H9 (cell line): Measurements from ENCODE around the gene ERICH2. TPM values are rescaled to one million over a fixed set of nuclear protein-coding genes. Genes with fewer than 3 reads are reported as not detected.

Experiments
- DNase-seq: peaks from one replicate; pipeline ENCODE4 v3.0.0-alpha.2; 2017
- H2AFZ ChIP-seq: one replicate; pipeline ENCODE4 v1.6.1; 2013; ENCODE audit warnings: mild to moderate bottlenecking, low read length, control low read depth, moderate library complexity
- H2AK5ac ChIP-seq: 2 replicates; pipeline ENCODE4 v1.6.1; 2013; ENCODE audit warnings: low read length, control low read depth, mixed read lengths; ENCODE audit not compliant: insufficient read length
- H2BK120ac ChIP-seq: one replicate; pipeline ENCODE4 v1.6.1; 2013; ENCODE audit warnings: low read depth, mild to moderate bottlenecking, low read length, control low read depth, inconsistent platforms; ENCODE audit not compliant: poor library complexity, severe bottlenecking
- H2BK12ac ChIP-seq: 2 replicates; pipeline ENCODE4 v1.6.1; 2013; ENCODE audit warnings: low read length, control low read depth, mixed read lengths, low read depth; ENCODE audit not compliant: insufficient read length
- H2BK15ac ChIP-seq: 2 replicates; pipeline ENCODE4 v1.6.1; 2013; ENCODE audit warnings: low read depth, low read length, control low read depth
- H2BK20ac ChIP-seq: one replicate; pipeline ENCODE4 v1.6.1; 2013; ENCODE audit warnings: low read depth, mild to moderate bottlenecking, low read length, control low read depth, inconsistent platforms; ENCODE audit not compliant: poor library complexity, severe bottlenecking
- H2BK5ac ChIP-seq: 2 replicates; pipeline ENCODE4 v1.6.1; 2013; ENCODE audit warnings: low read length, control low read depth, mixed read lengths; ENCODE audit not compliant: insufficient read length
- H3K14ac ChIP-seq: 2 replicates; pipeline ENCODE4 v1.6.1; 2013; ENCODE audit warnings: low read length, control low read depth; ENCODE audit not compliant: insufficient read depth
- H3K18ac ChIP-seq: 2 replicates; pipeline ENCODE4 v1.6.1; 2013; ENCODE audit warnings: low read depth, mild to moderate bottlenecking, mixed read lengths, low read length, control low read depth; ENCODE audit not compliant: insufficient read length
- H3K23ac ChIP-seq: 2 replicates; pipeline ENCODE4 v1.6.1; 2013; ENCODE audit warnings: low read length, control low read depth, mixed read lengths, low read depth; ENCODE audit not compliant: insufficient read length
- H3K23me2 ChIP-seq: 2 replicates; pipeline ENCODE4 v1.6.1; 2013; ENCODE audit warnings: low read depth, mild to moderate bottlenecking, mixed read lengths, low read length, control low read depth; ENCODE audit not compliant: insufficient read length, poor library complexity, severe bottlenecking
- H3K27ac ChIP-seq: 2 replicates; pipeline ENCODE4 v1.5.1; 2013; ENCODE audit warnings: low read length, control low read depth, mixed read lengths, low read depth; ENCODE audit not compliant: insufficient read length
- H3K27me3 ChIP-seq: 2 replicates; pipeline ENCODE4 v1.6.1; 2013; ENCODE audit warnings: low read length, control low read depth, inconsistent platforms; ENCODE audit not compliant: insufficient read depth
- H3K4ac ChIP-seq: 2 replicates; pipeline ENCODE4 v1.6.1; 2013; ENCODE audit warnings: low read depth, mild to moderate bottlenecking, control low read depth, inconsistent platforms, low read length, moderate library complexity
- H3K4me1 ChIP-seq: 2 replicates; pipeline ENCODE4 v1.6.1; 2013; ENCODE audit warnings: low read length, control low read depth, inconsistent platforms; ENCODE audit not compliant: insufficient read depth
- H3K4me2 ChIP-seq: 2 replicates; pipeline ENCODE4 v1.6.1; 2013; ENCODE audit warnings: low read length, control low read depth, mixed read lengths; ENCODE audit not compliant: insufficient read length, insufficient read depth
- H3K56ac ChIP-seq: 2 replicates; pipeline ENCODE4 v1.6.1; 2013; ENCODE audit warnings: low read depth, mild to moderate bottlenecking, mixed read lengths, low read length, control low read depth; ENCODE audit not compliant: insufficient read length
- H3K79me1 ChIP-seq: 2 replicates; pipeline ENCODE4 v1.6.1; 2013; ENCODE audit warnings: low read depth, mild to moderate bottlenecking, moderate library complexity, low read length, control low read depth, inconsistent platforms; ENCODE audit not compliant: insufficient read depth, poor library complexity, severe bottlenecking
- H3K79me2 ChIP-seq: 2 replicates; pipeline ENCODE4 v1.6.1; 2013; ENCODE audit warnings: low read length, control low read depth, inconsistent platforms; ENCODE audit not compliant: insufficient read depth
- H3K9ac ChIP-seq: 2 replicates; pipeline ENCODE4 v1.6.1; 2013; ENCODE audit warnings: low read length, control low read depth, mixed read lengths; ENCODE audit not compliant: insufficient read length; ENCODE audit errors: extremely low read depth
- H3K9me3 ChIP-seq: one replicate; pipeline ENCODE4 v1.6.1; 2013; ENCODE audit warnings: low read depth, low read length, inconsistent platforms; ENCODE audit not compliant: control insufficient read depth
- H3T11ph ChIP-seq: one replicate; pipeline ENCODE4 v1.6.1; 2013; ENCODE audit warnings: mild to moderate bottlenecking, low read length, control low read depth, inconsistent platforms
- H4K20me1 ChIP-seq: one replicate; pipeline ENCODE4 v1.6.1; 2013; ENCODE audit not compliant: control insufficient read depth, insufficient read length, insufficient read depth
- H4K5ac ChIP-seq: 2 replicates; pipeline ENCODE4 v1.6.1; 2013; ENCODE audit warnings: low read depth, mild to moderate bottlenecking, mixed read lengths, low read length, control low read depth; ENCODE audit not compliant: insufficient read length
- H4K8ac ChIP-seq: replicated peaks from 2 replicates; pipeline ENCODE4 v1.6.1; 2013; ENCODE audit warnings: low read length, control low read depth, mixed read lengths, low read depth; ENCODE audit not compliant: insufficient read length
- H4K91ac ChIP-seq: 2 replicates; pipeline ENCODE4 v1.6.1; 2013; ENCODE audit warnings: low read depth, mild to moderate bottlenecking, moderate library complexity, mixed read lengths, low read length, control low read depth; ENCODE audit not compliant: insufficient read length
- H3K27ac Mint-ChIP-seq, 3 experiments: 2 replicates in 2 of 3; 3 replicates in 1 of 3; pipeline ENCODE4 v1.8.0; 2020 to 2021; ENCODE audit warnings: mixed read lengths in 3 of 3, mild to moderate bottlenecking in 1 of 3, moderate library complexity in 1 of 3
- H3K27me3 Mint-ChIP-seq: 2 replicates; pipeline ENCODE4 v1.8.0; 2021; ENCODE audit warnings: low read depth, mild to moderate bottlenecking, moderate library complexity, mixed read lengths
- H3K36me3 Mint-ChIP-seq, 3 experiments: 2 replicates in 2 of 3; 3 replicates in 1 of 3; pipeline ENCODE4 v1.8.0; 2020 to 2021; ENCODE audit warnings: low read depth in 3 of 3, mixed read lengths in 3 of 3; ENCODE audit not compliant: insufficient read depth in 1 of 3
- H3K4me1 Mint-ChIP-seq, 2 experiments: 2 replicates each; pipeline ENCODE4 v1.8.0; 2020; ENCODE audit warnings: mixed read lengths in 2 of 2
- H3K4me3 Mint-ChIP-seq, 2 experiments: 2 replicates in 1 of 2; 3 replicates in 1 of 2; pipeline ENCODE4 v1.8.0; 2020 to 2021; ENCODE audit warnings: mild to moderate bottlenecking in 2 of 2, mixed read lengths in 2 of 2, moderate library complexity in 1 of 2
- H3K9me3 Mint-ChIP-seq, 2 experiments: 2 replicates in 1 of 2; 3 replicates in 1 of 2; pipeline ENCODE4 v1.8.0; 2020; ENCODE audit warnings: mild to moderate bottlenecking in 2 of 2, mixed read lengths in 2 of 2, moderate library complexity in 1 of 2
- CTCF ChIP-seq: fragments of 200-600 bp; sonication (generic); conservative IDR thresholded peaks from 3 replicates; pipeline ENCODE4 v1.8.0; 2021; ENCODE audit warnings: antibody characterized with exemption, mild to moderate bottlenecking
- total RNA-seq: library from RNA; stranded (reverse); gene quantifications from 2 replicates; pipeline ENCODE4 v1.2.1, GENCODE V29; 2021

ERICH2 gene
- total RNA-seq, 1 experiment from 2014 or later, result 1.2 TPM

GRCh38 chr2:170774074-170774473 is 3.9 kb downstream of the ERICH2 start:
- H3K9me3 Mint-ChIP-seq, result no peaks in the 10 kb centered on the region
- H3K14ac ChIP-seq, result no peak overlapping the region
- no peak overlapping the region for H2AK5ac ChIP-seq
- H3K9ac ChIP-seq, result no peak overlapping the region
- H3K18ac ChIP-seq, result no peak overlapping the region
- TF ChIP-seq CTCF, result no peak
- H3K79me1 ChIP-seq, result no peaks in the 10 kb centered on the region
- H3K23me2 ChIP-seq, result no peaks in the 10 kb centered on the region
- no peak overlapping the region for H3T11ph ChIP-seq
- no peak overlapping the region for H3K23ac ChIP-seq
- no peak overlapping the region for H2BK15ac ChIP-seq
- H3K27me3 ChIP-seq, result no peaks in the 10 kb centered on the region
- H2BK5ac ChIP-seq, result no peak overlapping the region
- H3K27ac Mint-ChIP-seq, result no peak overlapping the region
- no peaks in the 10 kb centered on the region for H3K4me1 ChIP-seq
- H3K56ac ChIP-seq, result no peak overlapping the region
- H2BK120ac ChIP-seq, result no peak overlapping the region
- no peak overlapping the region for H2AFZ ChIP-seq
- peaks cover 7% of the 10 kb centered on the region for H3K27me3 Mint-ChIP-seq
- DNase-seq, result no peak
- no peak overlapping the region for H3K4me3 Mint-ChIP-seq
- no peak overlapping the region for H4K8ac ChIP-seq
- no peak overlapping the region for H3K4me2 ChIP-seq
- no peak overlapping the region for H3K4ac ChIP-seq
- no peaks in the 10 kb centered on the region for H3K9me3 ChIP-seq
- no peaks in the 10 kb centered on the region for H4K20me1 ChIP-seq
- no peak overlapping the region for H2BK12ac ChIP-seq
- no peak overlapping the region for H2BK20ac ChIP-seq
- H3K36me3 Mint-ChIP-seq, result no peaks in the 10 kb centered on the region; a peak in 1 of 7 replicates
- no peak overlapping the region for H4K5ac ChIP-seq
- no peak overlapping the region for H4K91ac ChIP-seq
- H3K4me1 Mint-ChIP-seq, result peaks cover 20 to 21% of the 10 kb centered on the region in 2 experiments
- H3K27ac ChIP-seq, result no peak overlapping the region
- no peaks in the 10 kb centered on the region for H3K79me2 ChIP-seq
